Epidermal melanocyte (primary cell): ENCODE data around the gene MANF.
"Not testable (repeated sequence)": the region's sequence is repeated elsewhere in the genome, so short reads cannot be mapped to it uniquely, and the experiment has no call there.

Source experiments
- DNase-seq: peaks from one replicate; pipeline ENCODE4 v3.0.0; 2011; ENCODE audit warnings: low spot score; ENCODE audit not compliant: insufficient read length

MANF gene

DNA sequence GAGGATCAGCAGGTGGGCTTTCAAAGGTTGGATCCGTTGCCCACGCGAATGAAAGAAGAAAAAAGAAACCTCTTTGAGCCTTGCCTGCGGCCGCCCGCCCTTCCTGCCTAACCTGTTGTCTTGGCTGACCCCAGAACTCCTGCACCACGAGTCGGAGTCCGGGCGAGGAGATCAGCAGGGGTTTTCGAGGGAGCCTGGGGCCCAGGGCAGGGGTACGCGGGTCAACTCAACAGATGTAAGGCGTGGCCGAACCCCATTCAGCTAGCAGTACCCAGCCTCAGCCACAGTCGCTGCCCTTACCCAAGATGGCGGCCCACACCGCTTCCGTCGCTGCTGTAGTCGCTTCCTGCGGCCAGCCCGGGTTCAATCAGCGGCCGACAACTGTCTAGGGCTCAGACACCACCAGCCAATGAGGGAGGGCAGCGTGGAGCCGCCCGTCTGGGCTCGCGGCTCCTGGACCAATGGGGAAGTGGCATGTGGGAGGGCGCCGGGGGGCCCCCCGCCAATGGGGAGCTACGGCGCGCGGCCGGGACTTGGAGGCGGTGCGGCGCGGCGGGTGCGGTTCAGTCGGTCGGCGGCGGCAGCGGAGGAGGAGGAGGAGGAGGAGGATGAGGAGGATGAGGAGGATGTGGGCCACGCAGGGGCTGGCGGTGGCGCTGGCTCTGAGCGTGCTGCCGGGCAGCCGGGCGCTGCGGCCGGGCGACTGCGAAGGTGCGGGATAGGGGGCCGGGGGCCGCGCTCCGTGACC is at the start of gene MANF:
Gene MANF (plus strand): TSS at position 566 of the 748 bp plus-strand sequence. CDS start 52 bp downstream, at position 618.
- DNase-seq = peak; percentile 100

DNA sequence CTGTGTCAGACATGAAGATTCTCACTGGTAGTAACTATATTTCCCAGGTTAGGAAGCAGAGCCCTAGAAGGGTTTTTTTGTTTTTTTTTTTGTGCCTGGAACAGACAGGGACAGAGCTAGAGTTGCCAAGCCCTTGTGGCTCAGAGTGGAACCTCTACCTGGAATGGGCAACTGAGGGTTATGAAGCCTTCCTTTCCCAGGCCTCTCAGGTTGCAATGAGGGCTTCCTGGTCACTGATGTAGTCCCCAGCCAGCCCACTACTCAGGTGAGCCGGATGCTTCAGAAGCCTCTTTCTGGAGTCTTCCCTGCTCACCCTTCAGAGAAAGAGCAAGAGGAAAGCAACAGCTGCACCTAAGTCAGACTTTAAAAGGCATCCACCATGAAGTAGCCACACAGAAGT is 48.8 kb upstream of the MANF start:
- DNase-seq = no peak

DNA sequence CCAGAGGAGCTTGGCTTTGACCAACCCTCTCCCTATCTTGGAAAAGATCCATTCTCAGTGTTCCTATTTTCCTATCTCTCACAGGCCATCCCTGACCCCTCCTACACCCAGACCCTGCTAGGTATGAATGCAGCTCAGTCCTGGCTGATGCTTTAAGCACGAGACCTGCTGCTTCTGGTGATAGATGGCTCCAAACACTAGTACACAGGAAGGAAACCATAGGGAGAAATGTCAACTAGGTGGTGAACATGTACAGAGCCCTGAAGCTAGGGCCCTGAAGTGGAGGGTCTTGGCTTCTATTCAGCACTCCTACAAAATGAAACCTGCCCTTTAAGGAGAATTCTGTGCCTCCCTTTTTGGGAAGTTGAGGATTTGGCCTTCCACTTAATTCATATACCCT is 47.4 kb upstream of the MANF start:
- no peak for DNase-seq

DNA sequence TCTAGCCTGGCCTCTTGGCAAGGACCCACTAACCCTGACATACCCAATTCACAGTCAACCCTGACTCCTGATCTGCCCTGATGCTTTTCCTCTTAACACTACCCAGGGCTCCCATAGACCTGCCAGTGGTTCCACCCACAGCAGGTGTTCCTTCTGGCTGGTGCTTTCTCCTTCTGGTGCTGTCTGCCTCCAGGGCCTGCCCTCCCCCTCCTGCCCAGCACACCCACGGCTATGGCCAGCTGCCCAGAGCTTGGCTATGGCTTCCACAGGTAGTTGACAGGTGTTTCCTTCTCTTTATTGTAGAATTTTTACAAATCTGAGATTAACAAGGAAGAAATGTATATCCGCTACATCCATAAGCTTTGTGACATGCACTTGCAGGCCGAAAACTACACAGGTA is 46.5 kb upstream of the MANF start:
- DNase-seq = no peak

DNA sequence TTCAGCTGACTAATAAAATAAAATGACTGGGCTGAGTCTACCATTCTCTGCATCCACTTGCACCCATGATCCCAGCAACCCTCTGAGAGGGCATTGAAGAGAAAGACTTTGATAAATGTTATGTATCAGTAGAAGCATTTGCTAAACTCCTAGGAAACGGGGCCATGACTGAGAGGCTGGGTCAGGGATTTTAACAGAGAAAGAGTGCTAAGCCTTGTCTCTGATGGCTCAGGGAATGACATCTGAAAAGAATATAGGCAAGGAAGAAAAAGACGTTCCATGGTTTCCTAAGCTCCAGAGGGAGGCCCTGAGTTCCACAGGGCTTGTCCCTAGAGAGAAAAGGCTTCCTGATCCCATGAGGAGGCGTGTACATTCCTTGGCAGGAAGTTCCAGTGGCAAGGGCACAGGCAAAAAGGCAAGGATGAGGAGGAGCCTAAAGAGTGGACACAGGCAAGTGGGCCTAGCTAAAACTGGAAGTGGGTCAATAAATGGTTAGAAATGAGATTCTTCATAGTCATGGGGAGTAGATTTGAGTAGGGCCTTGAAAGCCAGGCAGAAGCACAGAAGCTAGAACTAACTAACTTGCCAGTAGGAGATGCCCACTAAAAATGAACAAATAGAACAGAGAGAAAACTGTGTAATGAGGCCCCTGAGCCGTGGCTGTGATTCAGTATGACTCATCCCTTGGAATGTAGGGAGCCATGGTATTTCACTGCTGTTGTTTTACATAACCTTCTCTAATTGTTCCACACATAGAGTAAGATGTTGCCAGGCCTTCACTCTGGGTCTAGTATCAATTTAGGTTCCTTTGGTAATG is 44.9 kb upstream of the MANF start:
- peak; percentile 45 for DNase-seq

DNA sequence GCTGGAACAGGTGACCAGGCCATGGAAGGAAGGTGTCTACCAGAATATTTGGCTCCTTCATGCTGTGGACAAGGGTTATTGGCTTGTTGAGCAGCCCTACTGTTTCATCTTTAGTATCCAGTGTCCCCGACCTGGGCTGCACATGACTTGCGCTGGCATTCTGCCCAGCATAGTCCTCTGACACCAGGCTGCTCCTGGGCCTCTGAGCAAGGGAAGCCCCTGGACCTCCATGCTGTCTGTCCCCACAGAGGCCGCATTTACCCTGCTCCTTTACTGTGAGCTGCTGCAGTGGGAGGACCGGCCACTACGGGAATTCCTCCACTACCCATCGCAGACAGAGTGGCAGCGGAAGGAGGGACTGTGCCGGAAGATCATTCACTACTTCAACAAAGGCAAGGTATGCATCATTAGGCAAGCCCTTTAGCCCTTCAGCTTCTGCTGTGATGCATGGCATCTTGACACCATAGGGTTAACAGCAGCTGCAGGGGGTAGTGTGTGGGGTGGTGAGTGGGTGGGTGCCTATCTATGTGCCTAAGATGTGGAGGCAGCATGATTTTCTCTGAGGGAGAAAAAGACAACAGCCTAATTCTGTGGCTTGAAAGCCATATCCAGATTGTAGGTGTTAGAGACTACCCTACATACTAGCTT is 44.0 kb upstream of the MANF start:
- no peak for DNase-seq

DNA sequence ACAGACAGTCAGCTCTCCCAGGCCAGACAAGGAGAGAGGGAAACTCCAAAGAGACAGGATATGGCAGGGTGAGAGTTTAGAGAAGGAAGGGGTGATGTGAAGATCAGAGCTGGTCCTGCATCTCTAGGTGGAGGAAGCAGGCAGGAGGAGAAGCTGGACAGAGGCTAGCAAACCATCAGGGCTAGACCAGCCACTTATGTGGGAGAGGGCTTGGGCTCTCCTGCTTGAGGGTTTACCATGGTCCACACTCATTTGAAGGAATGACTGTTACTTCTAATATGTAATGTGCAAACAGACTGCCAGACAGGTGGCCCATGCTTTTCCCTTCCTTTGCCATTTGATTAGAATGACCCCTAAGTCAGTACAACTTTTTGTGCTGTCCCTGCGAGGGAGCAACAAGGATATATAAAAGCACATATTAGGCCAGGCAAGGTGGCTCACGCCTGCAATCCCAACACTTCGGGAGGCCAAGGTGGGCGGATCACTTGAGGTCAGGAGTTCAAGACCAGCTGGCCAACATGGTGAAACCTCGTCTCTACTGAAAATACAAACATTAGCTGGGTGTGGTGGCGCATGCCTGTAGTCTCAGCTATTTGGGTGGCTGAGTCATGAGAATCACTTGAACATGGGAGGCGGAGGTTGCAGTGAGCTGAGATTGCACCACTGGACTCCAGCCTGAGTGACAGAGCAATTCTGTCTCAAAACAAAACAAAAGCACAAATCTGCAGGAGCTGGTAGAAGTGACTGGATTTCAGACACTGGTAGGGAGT is 41.0 kb upstream of the MANF start:
- no peak for DNase-seq

DNA sequence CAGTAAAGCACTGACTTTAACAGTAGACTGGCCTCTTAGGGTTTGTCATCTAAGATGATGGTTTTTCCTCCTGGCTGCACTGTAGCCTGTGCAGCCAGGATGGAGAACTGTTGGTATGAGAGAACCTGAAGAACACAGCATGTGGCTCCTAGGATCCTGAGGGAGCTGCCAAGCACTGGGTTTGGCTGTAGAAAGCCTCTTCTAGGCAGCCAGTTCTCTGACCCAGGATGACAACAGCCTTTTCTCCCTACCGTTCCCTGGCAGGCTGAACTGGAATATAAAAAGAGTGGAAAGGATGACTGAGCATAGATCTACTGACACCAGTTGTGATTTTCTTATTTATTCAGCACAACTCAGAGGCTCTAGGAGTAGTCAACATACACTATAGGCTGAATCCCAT is 34.3 kb upstream of the MANF start:
- no peak for DNase-seq

DNA sequence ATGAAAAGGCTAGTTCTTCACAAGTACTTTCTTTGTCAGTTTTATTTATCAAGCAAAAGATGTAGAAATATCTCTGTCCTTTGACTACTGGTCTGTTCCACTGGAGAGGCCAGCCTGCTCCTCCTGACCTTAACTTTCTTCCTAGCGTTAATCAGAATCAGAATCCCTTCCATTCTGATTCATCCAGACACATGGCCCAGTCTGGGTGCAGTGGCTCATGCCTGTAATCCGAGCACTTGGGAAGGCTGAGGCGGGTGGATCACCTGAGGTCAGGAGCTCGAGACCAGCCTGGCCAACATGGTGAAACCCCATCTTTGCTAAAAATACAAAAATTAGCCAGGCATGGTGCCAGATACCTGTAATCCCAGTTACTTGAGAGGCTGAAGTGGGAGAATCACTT is 32.0 kb upstream of the MANF start:
- DNase-seq = no peak

DNA sequence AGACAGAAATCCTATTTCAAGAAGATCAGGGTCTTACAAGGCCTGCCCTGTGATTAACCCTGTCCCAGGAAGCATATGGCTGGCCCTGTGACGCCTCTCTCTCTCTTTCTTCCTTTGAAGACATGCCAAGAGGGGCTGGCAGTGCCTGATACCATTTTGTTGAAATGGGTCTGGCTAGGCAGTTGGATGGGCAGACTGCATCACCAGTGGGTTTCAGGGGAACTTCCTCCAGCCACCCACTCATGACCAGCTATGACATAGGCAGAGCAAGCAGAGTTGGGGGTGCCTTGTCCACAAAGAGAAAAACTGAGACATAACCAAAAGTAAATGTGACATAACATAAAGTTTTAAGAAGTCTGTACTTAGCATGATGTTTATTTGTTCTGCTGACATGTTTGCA is 31.4 kb upstream of the MANF start:
- no peak for DNase-seq

DNA sequence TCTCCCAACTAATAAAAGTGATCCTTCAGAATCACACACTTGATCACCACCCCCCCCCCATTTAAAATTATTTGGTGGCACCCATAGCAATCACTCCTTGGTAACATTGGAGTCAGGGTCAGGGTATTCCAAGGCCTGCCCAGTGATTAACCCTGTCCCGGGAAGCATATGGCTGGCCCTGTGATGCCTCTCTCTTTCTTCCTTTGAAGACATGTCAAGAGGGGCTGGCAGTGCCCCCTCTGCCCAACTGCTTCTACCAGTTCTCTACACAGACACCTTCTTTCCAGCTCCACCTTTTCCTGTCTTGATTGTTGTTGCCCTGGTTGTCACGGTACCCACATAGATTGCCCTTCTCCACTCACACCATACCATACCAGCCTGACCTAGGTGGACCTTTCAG is 30.9 kb upstream of the MANF start:
- DNase-seq = no peak

DNA sequence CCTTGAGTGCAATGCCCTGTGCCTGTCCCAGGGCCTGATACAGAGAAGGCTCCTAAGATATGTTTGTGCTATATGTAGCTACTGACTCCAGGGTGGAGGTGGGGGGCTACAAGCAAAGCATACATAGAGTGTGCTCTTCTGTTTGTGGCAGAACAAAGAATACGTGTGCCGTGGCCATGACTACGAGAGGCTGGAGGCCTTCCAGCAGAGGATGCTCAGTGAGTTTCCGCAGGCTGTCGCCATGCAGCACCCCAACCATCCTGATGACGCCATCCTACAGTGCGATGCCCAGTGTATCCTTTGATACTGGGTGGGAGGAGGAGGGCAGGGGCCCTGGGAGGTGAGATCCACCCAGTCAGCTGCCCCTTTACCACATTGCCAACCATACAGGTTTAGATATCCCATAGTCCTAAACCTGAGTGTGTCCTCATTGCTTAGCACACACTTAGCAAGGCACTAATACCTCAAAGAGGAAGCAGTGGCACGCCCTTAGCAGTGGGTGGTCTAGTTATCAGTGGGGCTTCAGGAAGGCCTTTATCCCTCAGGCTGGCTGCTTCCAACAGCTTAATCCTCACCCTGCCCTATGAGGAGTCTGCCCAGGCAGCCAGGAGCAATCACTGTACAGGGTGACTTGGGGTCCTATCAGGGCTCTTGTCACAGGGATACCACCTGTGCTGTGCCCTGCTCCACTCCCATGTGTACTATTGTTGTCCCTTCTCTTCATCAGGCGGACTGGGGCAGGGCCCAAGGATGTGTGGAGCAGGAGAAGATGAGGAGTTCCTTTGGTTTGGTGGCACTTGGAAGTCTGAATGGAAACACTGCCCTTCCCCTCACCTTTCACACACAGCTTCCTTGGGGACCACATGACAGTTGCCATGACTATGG is 30.1 kb upstream of the MANF start:
- no peak for DNase-seq

DNA sequence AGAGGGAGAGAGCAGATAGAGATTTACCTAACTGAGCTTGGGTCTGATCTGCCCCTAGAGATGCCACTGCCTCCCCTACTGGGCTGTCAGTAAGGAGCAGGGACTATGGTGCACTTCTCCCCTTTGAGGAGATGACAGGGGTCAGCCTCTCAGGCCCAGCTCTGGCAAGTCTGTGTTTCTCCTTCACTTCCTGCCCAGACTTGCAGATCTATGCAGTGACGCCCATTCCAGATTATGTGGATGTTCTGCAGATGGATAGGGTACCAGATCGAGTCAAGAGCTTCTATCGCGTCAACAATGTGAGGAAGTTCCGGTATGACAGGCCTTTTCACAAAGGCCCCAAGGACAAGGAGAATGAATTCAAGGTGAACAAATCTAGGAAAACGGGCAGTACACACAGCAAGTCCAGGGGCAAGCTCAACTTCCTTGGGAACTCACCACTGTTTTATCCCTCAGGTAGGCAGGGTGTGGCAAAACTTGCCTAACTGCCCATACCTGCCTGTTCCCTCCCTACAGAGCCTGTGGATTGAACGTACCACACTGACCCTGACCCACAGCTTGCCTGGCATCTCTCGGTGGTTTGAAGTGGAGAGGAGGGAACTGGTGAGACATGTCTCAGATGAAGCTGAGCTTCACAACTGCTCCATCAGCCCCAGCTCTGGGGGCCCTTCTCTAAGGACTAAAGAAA is 29.1 kb upstream of the MANF start:
- no peak for DNase-seq

DNA sequence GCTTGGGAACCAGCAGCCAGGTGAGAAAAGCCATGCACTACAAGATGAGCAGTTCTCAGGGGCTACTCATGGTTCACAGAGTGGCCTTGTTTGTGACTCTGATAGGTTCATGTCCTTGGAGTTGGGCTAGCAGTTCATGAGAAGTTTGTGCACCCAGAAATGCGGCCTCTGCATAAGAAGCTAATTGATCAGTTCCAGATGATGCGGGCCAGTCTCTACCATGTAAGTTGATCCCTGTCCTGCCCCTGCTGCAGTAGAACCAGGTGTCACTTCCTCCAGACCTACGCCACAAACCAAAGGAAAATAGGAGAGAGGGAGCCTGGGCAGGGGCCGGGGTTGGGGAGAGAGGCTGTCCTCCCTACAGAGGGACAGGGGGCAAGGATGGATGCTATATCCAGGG is 27.2 kb upstream of the MANF start:
- DNase-seq = no peak

DNA sequence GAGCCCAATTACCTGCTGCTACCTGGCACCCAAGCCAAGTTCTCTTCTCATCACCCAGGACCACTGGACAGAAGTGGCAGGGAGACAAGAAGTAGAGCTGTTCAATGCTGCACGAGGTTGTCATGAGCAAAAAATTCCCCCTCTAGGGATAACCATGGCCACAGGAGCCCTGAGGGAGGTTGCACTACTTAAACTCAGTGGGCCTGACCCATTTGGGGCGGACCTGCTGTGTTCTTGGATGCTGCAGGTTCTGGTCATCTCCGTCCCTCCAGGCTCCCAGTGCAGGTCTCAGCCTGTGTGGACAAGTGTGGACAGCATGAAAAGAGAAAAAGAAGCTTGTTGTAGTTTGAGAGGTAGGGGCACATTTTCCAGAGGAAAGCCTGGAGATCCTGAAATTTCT is 26.1 kb upstream of the MANF start:
- no peak for DNase-seq

DNA sequence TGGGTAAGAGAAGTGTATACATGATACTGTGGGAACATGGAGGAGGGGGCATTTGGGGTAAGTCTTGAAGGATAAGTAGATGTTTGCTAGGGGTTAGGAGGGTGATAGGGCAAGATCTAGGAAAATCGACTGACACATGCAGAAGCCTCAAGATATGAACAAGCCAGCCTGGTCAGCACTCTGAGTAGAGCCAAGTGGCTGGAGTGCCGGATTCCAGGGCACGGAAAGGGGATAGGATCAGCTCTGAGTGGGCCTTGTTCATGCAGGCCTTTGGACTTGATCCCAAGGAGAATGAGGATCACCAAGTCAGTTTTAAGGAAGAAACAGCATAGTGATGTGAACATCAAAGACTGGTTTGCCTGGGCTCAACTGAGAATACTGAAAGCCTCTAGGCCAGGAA is 24.3 kb upstream of the MANF start:
- DNase-seq = no peak

DNA sequence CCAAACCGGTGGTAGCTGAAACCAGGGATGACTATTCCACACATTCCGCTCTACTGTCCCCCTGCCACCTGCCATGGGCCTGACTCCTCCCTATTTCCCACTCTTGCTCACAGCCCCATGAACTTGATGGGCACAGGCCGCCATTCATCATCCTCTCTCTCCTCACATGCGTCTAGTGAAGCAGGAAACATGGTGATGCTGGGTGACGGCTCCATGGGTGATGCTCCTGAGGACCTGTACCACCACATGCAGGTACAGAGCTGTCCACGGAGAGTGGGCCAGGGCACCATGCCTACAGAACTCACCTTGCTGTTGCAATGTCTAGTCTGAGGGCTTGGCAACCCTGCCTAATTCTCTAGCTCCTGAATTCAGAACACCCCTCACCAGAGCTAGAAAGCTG is 23.3 kb upstream of the MANF start:
- DNase-seq = no peak

DNA sequence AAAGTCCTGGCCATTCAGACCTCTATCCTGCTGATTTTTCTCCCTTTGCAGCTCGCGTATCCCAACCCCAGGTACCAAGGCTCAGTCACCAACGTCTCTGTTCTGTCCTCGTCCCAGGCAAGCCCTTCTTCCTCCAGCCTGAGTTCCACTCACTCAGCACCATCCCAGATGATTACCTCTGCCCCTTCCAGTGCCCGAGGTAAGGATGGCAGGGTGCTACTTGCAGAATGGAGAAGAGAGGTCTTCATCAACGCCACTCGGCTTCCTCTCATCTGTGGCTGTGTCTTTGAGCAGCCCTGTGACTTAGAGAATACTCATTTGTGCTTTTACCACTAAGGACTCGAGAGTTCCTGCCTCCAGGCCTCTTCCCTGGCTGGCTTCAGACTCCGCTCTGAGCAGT is 22.6 kb upstream of the MANF start:
- DNase-seq = no peak

DNA sequence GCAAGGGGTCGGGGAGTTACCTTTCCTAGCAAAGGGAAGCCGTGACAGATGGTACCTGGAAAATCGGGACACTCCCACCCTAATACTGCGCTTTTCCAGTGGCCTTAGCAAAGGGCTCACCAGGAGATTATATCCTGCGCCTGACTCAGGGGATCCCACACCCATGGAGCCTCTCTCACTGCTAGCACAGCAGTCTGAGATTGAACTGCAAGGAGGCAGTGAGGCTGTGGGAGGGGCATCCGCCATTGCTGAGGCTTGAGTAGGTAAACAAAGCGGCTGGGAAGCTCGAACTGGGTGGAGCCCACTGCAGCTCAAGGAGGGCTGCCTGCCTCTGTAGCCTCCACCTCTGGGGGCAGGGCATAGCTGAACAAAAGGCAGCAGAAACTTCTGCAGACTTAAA is 16.8 kb upstream of the MANF start:
- DNase-seq = not testable (repeated sequence)

DNA sequence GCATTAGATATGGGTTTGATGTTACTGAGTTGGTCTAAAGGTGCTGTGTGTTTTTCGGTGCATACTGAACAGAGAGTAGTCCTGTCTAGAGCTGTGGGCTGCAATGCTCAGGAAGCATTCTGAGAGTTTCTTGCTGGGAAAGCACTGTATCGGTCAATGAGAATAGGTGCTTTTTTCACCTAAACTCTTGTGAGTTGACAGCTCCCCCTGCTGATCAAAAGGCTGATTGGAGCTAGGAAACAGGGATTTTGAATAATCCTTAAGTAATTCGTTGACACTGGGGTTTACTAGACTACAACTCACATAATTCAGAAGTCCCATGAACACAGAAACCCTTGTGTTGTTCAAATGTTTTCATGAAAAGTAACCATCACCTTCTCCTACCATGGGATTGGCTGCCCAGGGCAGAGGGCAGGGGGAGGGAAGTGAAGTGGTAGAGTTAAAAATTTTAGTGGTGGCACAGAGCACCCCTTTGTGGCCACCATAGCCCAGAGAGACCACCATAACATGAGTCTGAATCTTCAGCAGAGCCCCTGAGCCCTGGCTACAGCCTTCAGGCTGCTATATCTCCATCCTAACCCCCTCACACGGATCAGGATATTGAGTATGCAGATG is 13.0 kb upstream of the MANF start:
- peak; percentile 52 for DNase-seq
